IMR-90 (cell line): ENCODE data around the gene C1orf87. TPM values are rescaled to one million over a fixed set of nuclear protein-coding genes. Genes with fewer than 3 reads are reported as not detected.

ENCODE experiments used
- ATAC-seq: fragments of 200-7000 bp; cut with Tn5 transposase; 2 replicates; pipeline ENCODE4 v1.9.1; 2020; ENCODE audit warnings: low read depth, mild to moderate bottlenecking, moderate library complexity
- BruUV-seq: library from RNA; stranded (reverse); fragments of 400-500 nt; replicated peaks from 2 replicates; lab custom pipeline; 2021; lab: Mats Ljungman, UMichigan
- CTCF ChIA-PET: fragments of 300-600 bp; formaldehyde crosslinking; extraction: SDS; loops from one replicate; lab custom pipeline; 2021; ENCODE audit warnings: antibody characterized with exemption; lab: Yijun Ruan, JAX
- POLR2A ChIA-PET: fragments of 300-600 bp; sonication (Branson Sonifier 250); formaldehyde crosslinking; loops from one replicate; lab custom pipeline; 2022; ENCODE audit warnings: antibody characterized with exemption; ENCODE audit not compliant: unreplicated experiment; lab: Charles Lee
- DNase-seq: peaks from one replicate; pipeline ENCODE4 v3.0.0; 2013
- H2AFZ ChIP-seq: replicated peaks from 2 replicates; pipeline ENCODE3; 2013; ENCODE audit warnings: low read length, mild to moderate bottlenecking; ENCODE audit not compliant: poor library complexity
- H2AK5ac ChIP-seq: 2 replicates; pipeline ENCODE4 v1.6.1; 2013; ENCODE audit warnings: low read depth, low read length, inconsistent platforms
- H2AK9ac ChIP-seq: replicated peaks from 2 replicates; pipeline ENCODE3; 2013; ENCODE audit warnings: mild to moderate bottlenecking, low read depth, low read length, moderate library complexity; ENCODE audit not compliant: poor library complexity
- H2BK120ac ChIP-seq: 2 replicates; pipeline ENCODE4 v1.6.1; 2013; ENCODE audit warnings: low read depth, low read length, inconsistent platforms
- H2BK15ac ChIP-seq: 3 replicates; pipeline ENCODE4 v1.6.1; 2013; ENCODE audit warnings: low read depth, low read length, inconsistent platforms
- H2BK20ac ChIP-seq: 2 replicates; pipeline ENCODE4 v1.6.1; 2013; ENCODE audit warnings: low read depth, mild to moderate bottlenecking, inconsistent platforms, low read length, moderate library complexity
- H2BK5ac ChIP-seq: 2 replicates; pipeline ENCODE4 v1.6.1; 2013; ENCODE audit warnings: mild to moderate bottlenecking, low read depth, low read length, inconsistent platforms; ENCODE audit not compliant: poor library complexity, severe bottlenecking
- H3K14ac ChIP-seq: replicated peaks from 2 replicates; pipeline ENCODE4 v1.6.1; 2013; ENCODE audit warnings: low read depth, low read length, inconsistent platforms
- H3K18ac ChIP-seq: 2 replicates; pipeline ENCODE4 v1.6.1; 2013; ENCODE audit warnings: low read depth, low read length, control low read depth
- H3K23ac ChIP-seq: 2 replicates; pipeline ENCODE4 v1.6.1; 2013; ENCODE audit warnings: low read depth, low read length, inconsistent platforms
- H3K27ac ChIP-seq: 2 replicates; pipeline ENCODE4 v1.5.1; 2013; ENCODE audit warnings: mild to moderate bottlenecking, control low read depth, low read length; ENCODE audit not compliant: insufficient read depth
- H3K27me3 ChIP-seq: 2 replicates; pipeline ENCODE4 v1.6.1; 2013; ENCODE audit warnings: low read length; ENCODE audit not compliant: control insufficient read depth, insufficient read depth
- H3K36me3 ChIP-seq: 2 replicates; pipeline ENCODE4 v1.6.1; 2013; ENCODE audit warnings: low read length, mixed read lengths; ENCODE audit not compliant: control insufficient read depth, insufficient read depth
- H3K4ac ChIP-seq: 2 replicates; pipeline ENCODE4 v1.6.1; 2013; ENCODE audit warnings: low read depth, low read length, inconsistent platforms
- H3K4me1 ChIP-seq: 2 replicates; pipeline ENCODE4 v1.6.1; 2013; ENCODE audit warnings: low read length, mixed read lengths; ENCODE audit not compliant: control insufficient read depth, insufficient read depth
- H3K4me2 ChIP-seq: 2 replicates; pipeline ENCODE4 v1.6.1; 2013; ENCODE audit warnings: low read depth, mild to moderate bottlenecking, control low read depth, low read length, moderate library complexity
- H3K4me3 ChIP-seq: 2 replicates; pipeline ENCODE4 v1.5.1; 2013; ENCODE audit warnings: low read depth, mild to moderate bottlenecking, control low read depth, low read length, moderate library complexity; ENCODE audit not compliant: insufficient read depth
- H3K56ac ChIP-seq: 2 replicates; pipeline ENCODE4 v1.6.1; 2013; ENCODE audit warnings: low read length, inconsistent platforms; ENCODE audit not compliant: insufficient read depth; ENCODE audit errors: extremely low read depth
- H3K79me1 ChIP-seq, 2 experiments: 2 replicates each; pipeline ENCODE4 v1.6.1; 2013; ENCODE audit warnings: low read length in 2 of 2, inconsistent platforms in 1 of 2, low read depth in 1 of 2
- H3K9ac ChIP-seq: 2 replicates; pipeline ENCODE4 v1.6.1; 2013; ENCODE audit warnings: low read depth, low read length, control low read depth
- H3K9me1 ChIP-seq: 2 replicates; pipeline ENCODE4 v1.6.1; 2013; ENCODE audit warnings: low read length, inconsistent platforms; ENCODE audit not compliant: insufficient read depth
- H3K9me3 ChIP-seq: 2 replicates; pipeline ENCODE4 v1.6.1; 2013; ENCODE audit warnings: low read length; ENCODE audit not compliant: control insufficient read depth, insufficient read depth
- H4K20me1 ChIP-seq: 2 replicates; pipeline ENCODE4 v1.6.1; 2013; ENCODE audit warnings: low read length, inconsistent platforms; ENCODE audit not compliant: insufficient read depth
- H4K5ac ChIP-seq: 2 replicates; pipeline ENCODE4 v1.6.1; 2013; ENCODE audit warnings: mild to moderate bottlenecking, low read depth, low read length, control low read depth
- H4K8ac ChIP-seq, 2 experiments: 2 replicates each; pipeline ENCODE4 v1.6.1; 2013; ENCODE audit warnings: low read depth in 2 of 2, low read length in 2 of 2, control low read depth in 1 of 2, inconsistent platforms in 1 of 2
- H4K91ac ChIP-seq: 2 replicates; pipeline ENCODE4 v1.6.1; 2013; ENCODE audit warnings: low read depth, low read length, inconsistent platforms; ENCODE audit not compliant: insufficient read depth
- BHLHE40 ChIP-seq: fragments of 150-350 bp; IDR thresholded peaks from 2 replicates; pipeline ENCODE4 v1.6.1; 2016; ENCODE audit warnings: mild to moderate bottlenecking, low read depth, low read length
- CHD1 ChIP-seq: IDR thresholded peaks from 2 replicates; pipeline ENCODE4 v1.6.1; 2012; ENCODE audit warnings: low read depth, low read length, improper control_type of control experiment
- FOS ChIP-seq: fragments of 150-350 bp; IDR thresholded peaks from 2 replicates; pipeline ENCODE4 v1.6.1; 2016; ENCODE audit warnings: low read depth, low read length
- MAFK ChIP-seq: IDR thresholded peaks from 2 replicates; pipeline ENCODE4 v1.6.1; 2012; ENCODE audit warnings: low read depth, low read length, improper control_type of control experiment
- MAZ ChIP-seq: IDR thresholded peaks from 2 replicates; pipeline ENCODE4 v1.6.1; 2012; ENCODE audit warnings: low read depth, mild to moderate bottlenecking, low read length, improper control_type of control experiment, moderate library complexity, borderline replicate concordance
- MXI1 ChIP-seq: IDR thresholded peaks from 2 replicates; pipeline ENCODE4 v1.6.1; 2012; ENCODE audit warnings: low read depth, mild to moderate bottlenecking, low read length, moderate library complexity, borderline replicate concordance
- RAD21 ChIP-seq: IDR thresholded peaks from 2 replicates; pipeline ENCODE4 v1.6.1; 2012; ENCODE audit warnings: low read length, improper control_type of control experiment
- RCOR1 ChIP-seq: IDR thresholded peaks from 2 replicates; pipeline ENCODE4 v1.6.1; 2012; ENCODE audit warnings: mild to moderate bottlenecking, low read length, improper control_type of control experiment; ENCODE audit not compliant: insufficient replicate concordance
- RFX5 ChIP-seq: IDR thresholded peaks from 2 replicates; pipeline ENCODE4 v1.8.0; 2012; ENCODE audit warnings: low read depth, mild to moderate bottlenecking, low read length, moderate library complexity
- SMC3 ChIP-seq: fragments of 150-350 bp; IDR thresholded peaks from 2 replicates; pipeline ENCODE4 v1.6.1; 2016; ENCODE audit warnings: low read depth, mild to moderate bottlenecking, antibody characterized with exemption, low read length, moderate library complexity
- whole genome bisulfite sequencing, 2 experiments: methylation state at CpG; one replicate each; pipeline versions ENCODE4 v1.1.5 to v1.1.7; 2013; ENCODE audit warnings: missing lambda C conversion rate in 2 of 2; ENCODE audit not compliant: insufficient read length in 1 of 2; ENCODE audit errors: extremely low coverage in 2 of 2; 5-methylcytosine and 5-hydroxymethylcytosine counted together
- dilution Hi-C: fragments of 300-500 bp; cut with HindIII; formaldehyde crosslinking; loops from one replicate; pipeline ENCODE4 v1.14.3; 2018; ENCODE audit warnings: low sequenced_read_pairs; ENCODE audit not compliant: unreplicated experiment
- in situ Hi-C: fragments of 300-500 bp; cut with MboI; formaldehyde crosslinking; loops from 3 replicates; pipeline ENCODE4 v1.14.3; 2019; ENCODE audit warnings: low sequenced_read_pairs, inconsistent platforms, mixed read lengths
- intact Hi-C: fragments of 100-400 bp; cut with micrococcal nuclease; formaldehyde crosslinking; loops from 2 replicates; pipeline ENCODE4 v1.10.0; 2022
- polyA plus RNA-seq, 3 experiments: library from polyadenylated mRNA; depleted of rRNA; stranded (reverse); fragments of >200 nt; gene quantifications; 2 replicates each; pipeline ENCODE4 v1.2.3, GENCODE V29; 2012; ENCODE audit warnings: low replicate concordance in 1 of 3
- total RNA-seq: library from RNA; depleted of rRNA; stranded (reverse); fragments of >200 nt; gene quantifications from 2 replicates; pipeline ENCODE4 v1.2.3, GENCODE V29; 2012
- TF ChIP-seq, protein P1 (sequence below): conservative IDR thresholded peaks from 2 replicates; pipeline ENCODE4 v1.5.1; 2012; ENCODE audit warnings: mild to moderate bottlenecking, low read depth, low read length, improper control_type of control experiment
- TF ChIP-seq, protein P2 (sequence below): fragments of 150-350 bp; IDR thresholded peaks from 2 replicates; pipeline ENCODE4 v1.6.1; 2016; ENCODE audit warnings: low read depth, mild to moderate bottlenecking, low read length, moderate library complexity, borderline replicate concordance
- TF ChIP-seq, protein P3 (sequence below): fragments of 150-350 bp; IDR thresholded peaks from 2 replicates; pipeline ENCODE4 v1.6.1; 2017; ENCODE audit warnings: mild to moderate bottlenecking, antibody characterized with exemption, low read length, low read depth

The C1orf87 gene
- total and polyA plus RNA-seq, 2 of the 4 experiments (the other 2 are of a cell fraction), result not detected

DNA sequence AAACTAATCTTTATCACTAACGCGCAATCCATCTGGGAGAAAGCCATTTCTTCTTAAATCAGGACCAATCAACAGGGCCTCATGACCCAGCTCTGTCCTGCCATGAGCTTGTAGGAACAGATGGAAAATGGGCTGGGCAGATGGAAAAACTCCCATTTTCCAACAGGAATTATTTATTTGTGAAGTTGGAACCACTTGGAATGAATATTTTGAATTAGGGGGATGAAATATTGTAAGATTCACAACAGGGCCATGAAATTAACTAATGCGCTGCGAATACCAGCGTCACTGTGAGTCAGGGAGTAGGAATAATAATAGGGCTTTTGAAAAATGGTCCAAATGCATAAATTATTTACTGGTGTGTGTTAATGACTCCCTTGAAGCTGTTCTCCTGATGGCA, 93.9 kb downstream of the C1orf87 start:
- Histone ChIP-seq H3K4me3 (no peak overlapping the region), H2BK120ac (no peak overlapping the region), H2BK20ac (no peak overlapping the region), H3K56ac (no peak overlapping the region), H4K91ac (no peak overlapping the region), H4K20me1 (no peaks in the 10 kb centered on the region), H2BK5ac (no peak overlapping the region), H2AK5ac (no peak overlapping the region), H3K9me3 (no peaks in the 10 kb centered on the region), H3K4ac (no peak overlapping the region), H3K14ac (no peak overlapping the region), H3K27me3 (peaks cover 2% of the 10 kb centered on the region; the same call in 1 of the 2 replicates), H2AFZ (no peak overlapping the region), H2AK9ac (no peak overlapping the region), H3K79me1 (no peaks in the 10 kb centered on the region), H3K27ac (no peak overlapping the region), H3K23ac (no peak overlapping the region), H3K4me2 (no peak overlapping the region), H4K5ac (no peak overlapping the region), H4K8ac (no peak overlapping the region), H3K9me1 (no peaks in the 10 kb centered on the region), H3K9ac (no peak overlapping the region), H3K18ac (no peak overlapping the region), H3K4me1 (no peaks in the 10 kb centered on the region), H3K36me3 (no peaks in the 10 kb centered on the region), H2BK15ac (no peak overlapping the region)
- in situ Hi-C loops (loop anchor here (25.0 kb wide), 1 partner anchor 1058 kb away; no protein-coding TSS in a partner anchor), dilution Hi-C loops (no loop called here), intact Hi-C loops (loop anchor here (10.0 kb wide), 1 partner anchor 865 kb away; no protein-coding TSS in a partner anchor)
- DNase-seq (no peak), ATAC-seq (no peak)
- CTCF ChIA-PET, result interaction anchor here (0.9 kb wide), 1 partner anchor 9 kb away, joined by 4 read pairs; no protein-coding TSS in a partner anchor
- BruUV-seq, result no TSS peak
- POLR2A ChIA-PET, result no interaction called here
- TF ChIP-seq RFX5 (no peak), MAFK (no peak), CHD1 (no peak), RCOR1 (no peak), FOS (no peak), MAZ (no peak), BHLHE40 (no peak), RAD21 (no peak), MXI1 (no peak), SMC3 (no peak)
- TF ChIP-seq, protein P1, sequence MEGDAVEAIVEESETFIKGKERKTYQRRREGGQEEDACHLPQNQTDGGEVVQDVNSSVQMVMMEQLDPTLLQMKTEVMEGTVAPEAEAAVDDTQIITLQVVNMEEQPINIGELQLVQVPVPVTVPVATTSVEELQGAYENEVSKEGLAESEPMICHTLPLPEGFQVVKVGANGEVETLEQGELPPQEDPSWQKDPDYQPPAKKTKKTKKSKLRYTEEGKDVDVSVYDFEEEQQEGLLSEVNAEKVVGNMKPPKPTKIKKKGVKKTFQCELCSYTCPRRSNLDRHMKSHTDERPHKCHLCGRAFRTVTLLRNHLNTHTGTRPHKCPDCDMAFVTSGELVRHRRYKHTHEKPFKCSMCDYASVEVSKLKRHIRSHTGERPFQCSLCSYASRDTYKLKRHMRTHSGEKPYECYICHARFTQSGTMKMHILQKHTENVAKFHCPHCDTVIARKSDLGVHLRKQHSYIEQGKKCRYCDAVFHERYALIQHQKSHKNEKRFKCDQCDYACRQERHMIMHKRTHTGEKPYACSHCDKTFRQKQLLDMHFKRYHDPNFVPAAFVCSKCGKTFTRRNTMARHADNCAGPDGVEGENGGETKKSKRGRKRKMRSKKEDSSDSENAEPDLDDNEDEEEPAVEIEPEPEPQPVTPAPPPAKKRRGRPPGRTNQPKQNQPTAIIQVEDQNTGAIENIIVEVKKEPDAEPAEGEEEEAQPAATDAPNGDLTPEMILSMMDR, result no peak
- TF ChIP-seq, protein P2, sequence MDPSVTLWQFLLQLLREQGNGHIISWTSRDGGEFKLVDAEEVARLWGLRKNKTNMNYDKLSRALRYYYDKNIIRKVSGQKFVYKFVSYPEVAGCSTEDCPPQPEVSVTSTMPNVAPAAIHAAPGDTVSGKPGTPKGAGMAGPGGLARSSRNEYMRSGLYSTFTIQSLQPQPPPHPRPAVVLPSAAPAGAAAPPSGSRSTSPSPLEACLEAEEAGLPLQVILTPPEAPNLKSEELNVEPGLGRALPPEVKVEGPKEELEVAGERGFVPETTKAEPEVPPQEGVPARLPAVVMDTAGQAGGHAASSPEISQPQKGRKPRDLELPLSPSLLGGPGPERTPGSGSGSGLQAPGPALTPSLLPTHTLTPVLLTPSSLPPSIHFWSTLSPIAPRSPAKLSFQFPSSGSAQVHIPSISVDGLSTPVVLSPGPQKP, result no peak
- TF ChIP-seq, protein P3, sequence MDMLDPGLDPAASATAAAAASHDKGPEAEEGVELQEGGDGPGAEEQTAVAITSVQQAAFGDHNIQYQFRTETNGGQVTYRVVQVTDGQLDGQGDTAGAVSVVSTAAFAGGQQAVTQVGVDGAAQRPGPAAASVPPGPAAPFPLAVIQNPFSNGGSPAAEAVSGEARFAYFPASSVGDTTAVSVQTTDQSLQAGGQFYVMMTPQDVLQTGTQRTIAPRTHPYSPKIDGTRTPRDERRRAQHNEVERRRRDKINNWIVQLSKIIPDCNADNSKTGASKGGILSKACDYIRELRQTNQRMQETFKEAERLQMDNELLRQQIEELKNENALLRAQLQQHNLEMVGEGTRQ, result no peak
- WGBS, 2 experiments, result no CpG with 5 or more reads among the region's 5 CpGs
